HS-5 (cell line): ENCODE measurements around the gene PIM3.

Source experiments
- DNase-seq: peaks from one replicate; pipeline ENCODE4 v3.0.0-alpha.2; 2012; ENCODE audit warnings: low read depth

The PIM3 gene

DNA sequence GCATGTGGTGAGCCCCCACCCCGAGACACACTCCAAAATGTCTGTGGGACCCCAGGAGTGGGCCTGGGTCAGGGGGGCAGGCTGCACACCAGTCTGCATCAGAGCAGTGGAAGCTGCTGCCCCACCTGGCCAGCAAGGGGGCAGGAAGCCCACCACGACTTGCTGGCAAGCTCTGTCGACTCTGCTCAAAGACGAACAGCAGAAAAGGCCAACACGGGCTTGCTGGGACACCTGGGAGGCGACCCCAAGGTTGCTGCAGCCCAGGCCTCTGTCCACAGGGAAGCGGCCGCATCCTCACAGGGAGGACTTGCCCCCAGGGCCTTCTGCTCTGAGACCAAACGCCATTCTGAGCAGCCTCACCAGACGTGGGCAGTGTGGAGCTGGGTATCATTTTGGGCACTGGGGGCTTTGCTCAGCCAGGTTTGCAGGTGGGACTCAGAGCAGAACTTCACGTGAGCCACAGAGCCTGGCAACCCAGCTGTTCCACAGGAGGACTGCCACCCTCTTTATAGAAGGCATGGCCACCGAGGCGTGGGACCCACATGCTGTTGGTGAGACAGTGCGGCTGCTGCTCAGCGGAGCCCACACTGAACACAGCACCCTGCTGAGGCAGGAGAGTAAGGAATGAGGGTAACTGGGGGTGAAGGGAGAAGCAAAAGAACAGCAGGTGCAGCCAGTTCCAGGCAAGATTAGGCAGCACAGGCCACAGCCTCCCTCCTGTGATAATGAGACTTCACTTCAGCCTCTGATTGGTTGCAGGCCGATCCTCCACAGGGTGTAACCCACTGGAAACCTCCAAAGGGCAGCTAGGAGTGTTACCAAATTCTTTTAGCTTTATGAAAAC lies 41.0 kb downstream of the PIM3 start:
- no peak for DNase-seq

DNA sequence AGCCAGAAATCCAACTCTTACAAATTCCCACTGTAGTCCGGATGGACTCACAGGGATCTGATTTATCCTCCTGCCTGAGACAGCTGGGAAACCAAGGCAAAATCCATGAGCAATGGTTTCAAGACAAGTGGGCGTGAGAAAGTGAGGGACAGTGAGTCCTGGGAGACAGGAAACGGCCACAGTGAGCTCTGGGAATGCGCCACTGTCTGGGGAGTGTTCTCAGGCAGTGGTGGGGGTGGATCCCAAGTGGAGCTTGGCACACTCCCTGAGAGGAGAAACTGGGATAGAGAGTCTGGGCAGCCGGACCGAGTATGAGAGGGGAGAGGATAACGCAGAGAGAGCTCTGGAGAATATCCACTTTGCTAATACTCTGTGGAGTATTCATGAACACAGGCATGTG lies 42.2 kb downstream of the PIM3 start:
- no peak for DNase-seq

DNA sequence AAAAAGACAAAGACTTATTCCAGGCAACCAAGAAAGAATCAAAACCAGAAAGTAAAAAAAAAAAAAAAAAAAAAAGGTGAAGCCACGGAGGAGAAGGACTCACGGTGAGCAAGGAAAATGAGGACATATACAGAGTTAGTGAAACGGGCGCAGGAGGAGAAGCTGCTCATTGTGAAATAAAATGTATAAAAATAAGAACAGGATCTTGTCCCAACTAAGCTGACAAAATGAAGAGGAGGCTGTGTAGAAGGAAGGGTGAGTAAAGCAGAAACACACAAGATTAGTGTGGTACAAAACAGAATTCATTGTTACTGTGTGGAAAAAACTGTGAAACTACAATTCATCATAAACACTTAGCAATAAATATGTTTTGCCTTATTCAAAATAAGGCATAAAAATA lies 44.3 kb downstream of the PIM3 start:
- DNase-seq, result no peak

DNA sequence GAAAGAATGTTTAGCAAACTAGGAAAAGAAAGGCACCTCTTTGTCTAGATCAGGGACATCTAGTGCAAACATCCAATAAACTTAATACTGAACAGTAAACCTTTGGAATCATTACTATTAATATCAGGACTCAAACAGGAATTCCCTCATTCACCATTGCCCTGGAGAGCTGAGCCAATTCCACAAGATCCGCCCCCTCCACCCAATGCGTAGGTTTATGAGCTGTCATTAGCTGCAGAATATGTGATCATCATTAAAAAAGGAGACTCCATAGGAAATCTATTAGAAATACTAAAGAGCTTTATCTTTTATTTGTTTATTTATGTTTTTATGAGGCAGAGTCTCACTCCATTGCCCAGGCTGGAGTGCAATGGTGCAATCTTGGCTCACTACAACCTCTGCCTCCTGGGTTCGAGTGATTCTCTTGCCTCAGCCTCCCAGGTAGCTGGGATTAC lies 46.5 kb downstream of the PIM3 start:
- DNase-seq, result no peak

DNA sequence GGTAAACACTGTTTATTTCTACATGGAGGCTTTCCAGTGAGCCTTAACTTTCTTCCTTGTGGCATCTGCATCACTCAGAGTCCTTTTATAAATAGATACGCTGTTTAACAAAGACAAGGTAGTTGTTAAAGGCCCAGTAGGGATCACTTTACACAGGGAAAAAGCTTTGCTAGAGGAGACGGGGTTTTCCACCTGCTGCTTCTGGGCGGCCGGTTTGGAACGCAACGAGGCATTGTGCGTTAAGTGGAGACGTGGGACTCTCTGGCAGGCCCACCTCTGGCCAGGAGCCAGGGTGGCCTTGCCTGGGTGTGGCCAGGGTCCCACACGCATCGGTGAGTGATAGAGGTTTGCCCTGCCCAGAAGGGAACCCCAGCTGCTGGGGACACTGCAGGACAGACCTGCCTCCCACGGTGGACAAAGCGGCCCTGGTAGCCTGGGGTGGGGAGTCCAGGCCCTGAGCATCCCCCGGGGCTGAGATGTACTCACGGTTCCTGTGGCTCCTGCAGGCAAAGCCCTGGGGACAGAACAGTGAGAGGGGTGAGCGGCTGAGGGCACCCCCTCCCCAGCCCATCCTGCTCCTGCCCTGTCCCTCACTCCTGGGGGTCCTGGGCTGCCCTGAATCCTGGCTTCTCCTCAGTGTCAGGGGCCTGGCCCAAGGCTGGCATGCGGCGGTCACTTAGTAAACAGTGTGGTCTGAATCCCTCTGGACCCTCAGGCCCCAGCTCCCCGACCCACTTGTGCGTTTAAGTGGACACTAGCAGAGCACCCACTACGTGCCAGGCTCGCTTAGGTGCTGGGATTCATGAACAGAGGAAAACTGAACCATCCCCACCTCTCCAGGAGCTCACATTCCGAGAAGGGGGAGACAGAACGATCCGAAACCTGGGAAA lies 47.8 kb downstream of the PIM3 start:
- no peak for DNase-seq

DNA sequence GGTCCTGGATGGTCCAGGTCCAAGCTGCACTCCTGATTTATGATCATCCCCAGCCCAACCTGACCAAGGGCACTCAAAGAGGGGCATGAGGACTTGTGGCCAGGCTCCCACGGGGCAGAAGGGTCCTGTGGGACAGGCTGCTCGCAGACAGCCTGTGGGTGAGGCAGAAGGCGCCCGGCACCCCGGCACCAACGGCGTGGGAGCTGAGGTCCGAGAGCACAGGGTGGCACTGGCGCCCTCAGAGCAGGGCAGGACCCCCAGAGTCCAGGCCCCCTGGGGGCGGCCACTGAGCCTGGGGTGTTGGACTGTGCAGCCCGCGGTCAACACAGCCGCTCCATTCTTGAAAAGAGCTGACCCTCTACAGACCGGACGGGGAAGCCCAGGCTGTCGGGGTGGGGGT lies 48.7 kb downstream of the PIM3 start:
- DNase-seq, result no peak

DNA sequence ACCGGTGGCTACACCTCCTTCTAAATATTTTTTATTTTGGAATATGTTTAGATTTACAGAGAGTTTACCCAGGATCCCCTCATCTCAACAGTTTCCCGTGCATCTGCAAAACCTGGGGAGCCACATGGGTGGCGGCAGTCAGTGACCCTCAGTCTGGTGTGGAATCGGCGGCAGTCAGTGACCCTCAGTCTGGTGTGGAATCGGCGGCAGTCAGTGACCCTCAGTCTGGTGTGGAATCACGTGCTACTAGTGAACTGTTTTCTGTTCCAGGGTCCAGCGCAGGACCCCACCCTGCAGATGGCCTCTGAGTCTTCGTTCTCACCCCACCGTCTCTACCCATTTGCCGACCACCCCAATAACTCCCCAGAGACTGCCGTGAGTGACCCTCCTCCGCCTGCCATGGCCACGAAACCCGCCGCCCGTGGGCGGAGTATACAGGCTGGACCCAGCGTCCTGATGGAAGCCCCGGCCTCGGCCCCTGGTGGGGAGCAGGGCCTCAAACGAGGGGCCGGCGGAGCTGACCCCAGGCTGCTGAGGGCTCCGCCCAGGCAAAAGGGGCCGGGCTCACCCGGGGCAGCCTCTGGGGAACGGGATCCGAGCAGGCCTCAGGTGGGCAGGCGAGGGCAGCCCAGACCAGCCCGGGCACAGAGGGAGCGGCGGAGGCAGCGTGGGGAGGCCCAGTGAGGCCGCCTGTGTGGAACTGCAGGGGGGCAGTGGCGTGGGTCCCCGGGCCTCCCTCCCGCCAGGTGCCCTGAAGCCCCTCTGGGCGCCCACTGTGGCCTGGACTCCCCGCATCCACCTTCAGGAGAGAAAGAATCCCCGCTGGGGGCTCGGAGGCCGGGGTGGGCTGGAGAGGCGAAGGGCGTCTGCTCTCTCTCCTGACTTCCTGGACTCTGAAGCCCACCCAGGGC lies 49.4 kb downstream of the PIM3 start:
- DNase-seq, result no peak

DNA sequence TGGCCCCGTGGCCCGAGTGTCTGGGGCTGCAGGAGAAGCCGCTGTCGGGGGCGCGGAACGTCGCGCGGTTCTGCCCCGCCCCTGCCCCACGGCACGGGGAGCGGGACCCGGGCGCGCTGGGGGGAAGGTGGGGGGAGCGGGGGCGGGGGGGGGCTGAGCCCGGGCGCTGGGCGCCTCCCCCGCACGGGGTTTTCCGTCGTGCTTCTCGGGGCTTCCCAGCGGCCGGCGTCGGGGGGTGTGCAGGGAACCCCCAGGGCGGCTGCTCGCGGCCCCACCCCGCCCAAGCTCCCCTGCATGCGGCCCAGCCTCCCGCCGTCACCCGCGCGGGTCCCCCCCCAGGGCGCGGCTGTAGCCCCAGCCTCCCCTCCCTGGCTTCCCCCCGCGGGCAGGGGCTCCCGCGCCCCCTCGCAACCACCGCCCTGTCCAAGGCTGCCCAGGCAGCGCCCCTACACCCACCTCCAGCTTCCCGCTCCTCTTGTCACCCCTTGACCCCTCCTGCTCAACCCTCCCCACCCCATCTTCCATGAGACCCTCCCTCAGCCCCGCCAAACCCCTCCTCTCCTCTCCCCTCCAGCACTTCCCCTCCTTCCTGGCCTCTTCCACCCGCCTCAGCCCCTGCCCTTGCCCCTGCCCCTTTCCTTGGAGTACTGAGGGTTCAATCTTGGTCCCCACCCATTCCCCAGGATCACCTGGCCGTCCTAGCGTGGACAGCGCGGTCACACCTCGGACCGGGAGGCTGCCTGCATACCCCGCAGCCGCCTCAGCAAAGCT lies 50.3 kb downstream of the PIM3 start:
- no peak for DNase-seq

DNA sequence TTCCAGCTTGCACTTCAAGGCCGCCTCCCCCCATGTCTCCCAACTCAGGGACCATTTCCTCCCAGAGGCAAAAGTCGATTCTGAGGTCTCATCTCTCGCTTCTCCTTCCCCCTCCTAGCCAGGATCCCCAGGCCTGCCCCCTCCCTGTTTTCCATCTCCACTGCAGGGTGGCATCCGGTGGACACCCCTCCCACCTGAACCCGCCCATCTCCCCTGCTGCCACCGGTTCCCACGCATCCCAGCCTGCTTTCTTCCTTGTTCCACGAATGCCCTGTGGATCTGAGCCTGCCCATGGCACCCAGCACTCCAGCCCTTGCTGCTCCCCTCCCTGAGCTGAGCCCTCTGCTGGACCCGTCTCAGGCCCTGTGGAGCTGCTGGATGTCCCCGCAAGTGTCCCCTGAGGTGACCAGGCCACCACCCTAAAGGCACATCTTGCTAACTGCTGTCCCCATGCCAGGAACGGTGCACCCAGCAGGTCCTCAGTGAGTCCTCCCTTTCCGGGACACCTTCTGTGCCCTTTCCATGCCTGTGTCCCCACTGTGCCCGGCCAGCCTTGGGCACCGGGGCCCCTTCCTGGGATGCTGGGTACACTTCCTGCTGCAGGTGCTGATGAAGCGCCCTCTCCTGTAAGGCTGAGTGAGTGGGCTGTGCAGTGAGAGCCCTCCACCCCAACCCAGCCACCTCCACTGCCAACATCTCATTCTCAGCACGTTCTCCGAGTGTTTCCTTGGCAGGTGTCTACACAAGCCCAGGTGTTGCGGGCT lies 51.1 kb downstream of the PIM3 start:
- no peak for DNase-seq

DNA sequence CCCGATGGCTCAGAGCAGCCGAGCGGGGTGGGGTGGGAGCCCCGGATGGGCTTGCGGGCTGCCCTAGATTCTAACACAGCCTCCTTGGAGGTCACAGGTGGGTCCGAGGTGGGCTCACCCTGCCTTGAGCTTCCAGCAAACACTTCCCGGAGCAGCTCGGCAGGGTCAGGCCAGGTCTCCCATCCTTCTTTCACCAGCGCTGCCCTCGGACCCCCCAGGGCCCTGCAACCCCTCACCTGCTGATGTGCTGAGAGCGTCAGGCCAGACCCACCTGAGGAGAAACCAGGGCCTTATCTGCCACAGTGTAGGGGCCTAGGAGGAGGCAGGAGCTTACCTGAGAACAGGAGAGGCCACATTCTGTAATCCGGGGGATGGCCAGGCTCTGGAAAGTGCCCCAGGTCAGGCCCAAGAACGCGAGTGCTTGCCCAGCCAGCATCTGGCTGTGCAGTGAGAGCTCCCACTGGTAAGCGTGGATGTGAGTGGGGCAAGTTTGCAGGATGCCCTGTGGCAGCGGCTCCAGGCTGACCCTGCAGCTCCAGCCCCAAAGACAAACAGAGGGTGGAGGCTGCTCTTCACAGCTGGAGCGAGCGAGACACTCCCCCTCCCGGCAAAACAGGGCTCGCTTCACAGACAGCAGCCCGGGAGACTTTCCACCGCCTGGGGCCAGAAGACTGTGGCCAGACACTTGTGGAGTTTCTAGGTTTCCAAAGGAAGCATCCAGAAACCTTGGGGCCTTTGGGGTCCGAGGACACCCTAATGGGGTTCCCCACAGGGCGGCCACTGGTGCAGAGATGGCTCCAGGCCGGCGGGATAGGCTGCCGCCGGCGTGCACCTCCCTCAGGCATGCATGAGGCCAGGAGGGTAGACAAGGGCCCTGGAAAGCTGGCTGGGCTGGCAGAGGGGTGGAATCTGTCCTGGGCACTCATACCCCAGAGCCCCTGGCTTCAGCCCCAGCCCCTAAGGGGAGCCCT lies 51.9 kb downstream of the PIM3 start, which contains the start of gene IL17REL:
TSS of gene IL17REL (minus strand) at position 555 of the 971 bp plus-strand sequence. CDS start at position 436, 119 bp downstream.
- DNase-seq, result no peak
